GM12878 (cell line): ENCODE measurements around the gene DRD2. TPM values are rescaled to one million over a fixed set of nuclear protein-coding genes. Genes with fewer than 3 reads are reported as not detected.

Source experiments
- ATAC-seq: fragments of 200-7000 bp; cut with Tn5 transposase; 3 replicates; pipeline ENCODE4 v1.9.1; 2020; ENCODE audit warnings: mild to moderate bottlenecking, moderate library complexity
- BruUV-seq: library from RNA; stranded (reverse); fragments of 400-500 nt; replicated peaks from 2 replicates; lab custom pipeline; 2021; lab: Mats Ljungman, UMichigan
- CTCF ChIA-PET: fragments of 300-600 bp; sonication (Branson Sonifier 250); formaldehyde crosslinking; extraction: SDS; loops from one replicate; lab custom pipeline; 2021; ENCODE audit warnings: inconsistent platforms; lab: Yijun Ruan, JAX
- POLR2A ChIA-PET: fragments of 350-600 bp; formaldehyde crosslinking; extraction: SDS; loops from one replicate; lab custom pipeline; 2021; ENCODE audit warnings: inconsistent platforms; lab: Charles Lee
- RAD21 ChIA-PET: fragments of 300-600 bp; sonication (Branson Sonifier 250); formaldehyde crosslinking; loops from one replicate; lab custom pipeline; 2023; ENCODE audit warnings: antibody characterized with exemption; ENCODE audit not compliant: unreplicated experiment; lab: Charles Lee
- SMC1A ChIA-PET: fragments of 300-600 bp; sonication (Branson Sonifier 250); formaldehyde crosslinking; loops from one replicate; lab custom pipeline; 2023; ENCODE audit not compliant: unreplicated experiment, uncharacterized antibody; lab: Charles Lee
- DNase-seq: peaks from one replicate; pipeline ENCODE4 v3.0.0-alpha.2; 2011; ENCODE audit warnings: low read depth, low spot score
- FAIRE-seq: peaks from 3 replicates; lab custom pipeline; 2011; peaks lifted over from hg19 to GRCh38; lab: Jason Lieb, UNC
- H2AFZ ChIP-seq: 2 replicates; pipeline ENCODE4 v1.6.0; 2011; ENCODE audit warnings: low read depth, low read length, control low read depth; ENCODE audit not compliant: control insufficient read depth
- H3K27ac ChIP-seq: 2 replicates; pipeline ENCODE4 v1.5.1; 2011; ENCODE audit warnings: control low read depth; ENCODE audit not compliant: control insufficient read depth, insufficient read depth
- H3K27me3 ChIP-seq, 2 experiments: replicated peaks in 1 of 2; 2 replicates each; pipeline versions ENCODE4 v1.6.0 to v1.6.1; 2011; ENCODE audit warnings: low read length in 1 of 2; ENCODE audit not compliant: control insufficient read depth in 2 of 2, insufficient read depth in 2 of 2
- H3K36me3 ChIP-seq, 2 experiments: 2 replicates each; pipeline ENCODE4 v1.5.1; 2011; ENCODE audit warnings: low read length in 1 of 2; ENCODE audit not compliant: control insufficient read depth in 2 of 2, insufficient read depth in 2 of 2
- H3K4me1 ChIP-seq: 2 replicates; pipeline ENCODE4 v1.6.1; 2011; ENCODE audit warnings: mild to moderate bottlenecking, low read length, moderate library complexity, mixed read lengths; ENCODE audit not compliant: control insufficient read depth, insufficient read depth
- H3K4me2 ChIP-seq: 2 replicates; pipeline ENCODE4 v1.6.0; 2011; ENCODE audit warnings: control low read depth; ENCODE audit not compliant: control insufficient read depth, insufficient read depth
- H3K4me3 ChIP-seq: fragments of 200-600 bp; sonication (generic); 2 replicates; pipeline ENCODE4 v1.5.1; 2016
- H3K79me2 ChIP-seq: 2 replicates; pipeline ENCODE4 v1.6.0; 2011; ENCODE audit warnings: low read length; ENCODE audit not compliant: control insufficient read depth, insufficient read depth
- H3K9ac ChIP-seq: 2 replicates; pipeline ENCODE4 v1.8.0; 2011; ENCODE audit warnings: low read length, control low read depth, mixed read lengths; ENCODE audit not compliant: control insufficient read depth, insufficient read depth
- H3K9me3 ChIP-seq: replicated peaks from 3 replicates; pipeline ENCODE4 v1.5.1; 2011; ENCODE audit warnings: mild to moderate bottlenecking, low read length; ENCODE audit not compliant: control insufficient read depth, insufficient read depth
- H4K20me1 ChIP-seq: 2 replicates; pipeline ENCODE4 v1.6.0; 2011; ENCODE audit not compliant: control insufficient read depth, insufficient read depth
- ATF7 ChIP-seq: fragments of 450-650 bp; IDR thresholded peaks from 2 replicates; pipeline ENCODE4 v1.6.1; 2016; ENCODE audit warnings: low read depth, mild to moderate bottlenecking
- BRCA1 ChIP-seq: IDR thresholded peaks from 2 replicates; pipeline ENCODE4 v1.6.1; 2011; ENCODE audit warnings: low read depth, low read length, improper control_type of control experiment
- ELK1 ChIP-seq: IDR thresholded peaks from 2 replicates; pipeline ENCODE4 v1.6.1; 2012; ENCODE audit warnings: low read depth, low read length, improper control_type of control experiment
- ESRRA ChIP-seq: IDR thresholded peaks from 2 replicates; pipeline ENCODE4 v1.6.1; 2012; ENCODE audit warnings: mild to moderate bottlenecking, low read length, improper control_type of control experiment
- NRF1 ChIP-seq: conservative IDR thresholded peaks from 2 replicates; pipeline ENCODE4 v1.6.1; 2011; ENCODE audit warnings: mild to moderate bottlenecking, low read depth, low read length, improper control_type of control experiment
- SPI1 ChIP-seq: IDR thresholded peaks from 2 replicates; pipeline ENCODE4 v1.6.1; 2011; ENCODE audit warnings: low read depth, mild to moderate bottlenecking, low read length, moderate library complexity, borderline replicate concordance; ENCODE audit not compliant: insufficient read depth
- SRF ChIP-seq, 2 experiments: IDR thresholded peaks; 2 replicates each; pipeline ENCODE4 v1.6.1; 2011; ENCODE audit warnings: low read depth in 2 of 2, low read length in 2 of 2, mild to moderate bottlenecking in 1 of 2, moderate library complexity in 1 of 2
- WGBS: methylation state at CpG from one replicate; pipeline ENCODE4 v1.1.6; 2016; ENCODE audit warnings: low lambda C conversion rate; ENCODE audit not compliant: insufficient replicate concordance, insufficient coverage; ENCODE audit errors: missing lambda C conversion rate; 5-methylcytosine and 5-hydroxymethylcytosine counted together
- in situ Hi-C: fragments of 300-500 bp; cut with MboI; formaldehyde crosslinking; loops from 9 replicates; pipeline ENCODE4 v1.14.3; 2018; ENCODE audit warnings: mixed read lengths
- intact Hi-C: fragments of 100-400 bp; cut with micrococcal nuclease; formaldehyde crosslinking; loops from one replicate; pipeline ENCODE4 v1.14.2; 2022; ENCODE audit not compliant: unreplicated experiment
- polyA plus RNA-seq, 11 experiments: library from polyadenylated mRNA; depleted of rRNA in 4 of 11; unstranded in 6 of 11; stranded (reverse) in 5 of 11; fragments of >200 nt; fragmentation: Nextera tagmentation in 4 of 11; fragmentation: Illumina TruSeq in 1 of 11; extraction: Ambion mirVana in 4 of 11; extraction: Trizol in 1 of 11; gene quantifications; 1 replicate in 1 of 11; 2 replicates in 10 of 11; pipeline versions ENCODE4 v1.2.1 to v1.2.3, GENCODE V29; 2011 to 2016; ENCODE audit warnings: inconsistent platforms in 2 of 11, missing spikeins in 2 of 11, low read depth in 1 of 11
- total RNA-seq, 4 experiments: library from RNA; depleted of rRNA in 3 of 4; stranded (reverse); fragments of >200 nt in 3 of 4; fragmentation: Illumina TruSeq in 1 of 4; extraction: Trizol in 1 of 4; gene quantifications; 2 replicates each; pipeline versions ENCODE4 v1.2.1 to v1.2.3, GENCODE V29; 2013 to 2021

Gene DRD2
- total and polyA plus RNA-seq, 10 of the 15 experiments (the other 5 are each of a cell fraction or from before 2014, with no cell fraction given): not detected

DNA sequence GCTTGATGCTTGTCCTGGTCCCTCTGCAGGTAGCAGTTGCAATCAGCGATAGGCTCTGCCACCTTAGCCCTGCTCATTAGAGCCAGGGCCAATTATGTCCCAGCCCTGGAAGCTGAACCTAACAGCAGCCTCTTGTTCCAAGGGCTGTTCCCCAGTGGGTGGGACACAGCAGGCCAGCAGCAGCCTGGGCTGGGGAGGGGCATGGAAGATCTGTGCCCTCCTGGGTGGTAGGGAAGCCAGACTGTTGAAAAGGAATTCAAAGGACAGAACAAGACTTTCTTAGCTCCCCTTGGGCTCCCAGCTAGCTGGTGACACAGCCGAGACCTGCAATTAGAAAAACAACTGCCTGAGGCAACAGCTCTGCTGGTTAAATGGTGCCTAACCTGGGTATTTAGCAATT is 17.4 kb downstream of the DRD2 start:
- POLR2A ChIA-PET: no interaction called here
- no peaks in the 10 kb centered on the region for H3K4me1 ChIP-seq
- H2AFZ ChIP-seq: no peak overlapping the region
- DNase-seq (no peak), FAIRE-seq (no peak), ATAC-seq (no peak)
- SMC1A ChIA-PET: interaction anchor here (0.6 kb wide), 1 partner anchor 53 kb away, joined by 3 read pairs; no protein-coding TSS in a partner anchor
- H3K36me3 ChIP-seq: no peaks in the 10 kb centered on the region
- no peak overlapping the region for H3K4me2 ChIP-seq
- H3K9me3 ChIP-seq: no peaks in the 10 kb centered on the region
- H4K20me1 ChIP-seq: no peaks in the 10 kb centered on the region
- H3K79me2 ChIP-seq: no peaks in the 10 kb centered on the region
- CTCF ChIA-PET: no interaction called here
- in situ Hi-C loops: no loop called here
- no peak for TF ChIP-seq NRF1
- no peak for TF ChIP-seq ESRRA
- TF ChIP-seq, all 136 proteins: peak for 0
- RAD21 ChIA-PET: no interaction called here
- Histone ChIP-seq H3K27ac (no peak overlapping the region), H3K4me3 (no peak overlapping the region), H3K9ac (no peak overlapping the region), H3K27me3 (no peaks in the 10 kb centered on the region; a peak in 1 of 4 replicates)
- intact Hi-C loops: no loop called here
- no TSS peak for BruUV-seq
- 3% methylated on average over 2 of the region's 2 CpGs for WGBS

- no peak overlapping the region for H3K4me2 ChIP-seq
- no peak for ATAC-seq
- H3K4me3 ChIP-seq: no peak overlapping the region
- TF ChIP-seq ATF7 (no peak), BRCA1 (no peak), SRF (IDR thresholded peaks at IDR 0.05; ENCODE audit: low read depth in 2 of 2, low read length in 2 of 2) (no peak), SPI1 (no peak), ELK1 (no peak)
- RAD21 ChIA-PET: no interaction called here
- POLR2A ChIA-PET: no interaction called here
- H2AFZ ChIP-seq: no peak overlapping the region
- no peaks in the 10 kb centered on the region for H4K20me1 ChIP-seq
- no peaks in the 10 kb centered on the region for H3K79me2 ChIP-seq
- in situ Hi-C loops: no loop called here
- FAIRE-seq: no peak
- no peaks in the 10 kb centered on the region for H3K36me3 ChIP-seq
- no peaks in the 10 kb centered on the region; a peak in 1 of 4 replicates for H3K27me3 ChIP-seq
- no peaks in the 10 kb centered on the region for H3K9me3 ChIP-seq
- CTCF ChIA-PET: no interaction called here
- SMC1A ChIA-PET: interaction anchor here (1.2 kb wide), 1 partner anchor 11 kb away, joined by 3 read pairs; no protein-coding TSS in a partner anchor
- no peaks in the 10 kb centered on the region for H3K4me1 ChIP-seq
- H3K9ac ChIP-seq: no peak overlapping the region
- BruUV-seq: no TSS peak
- H3K27ac ChIP-seq: no peak overlapping the region
- intact Hi-C loops: no loop called here
- WGBS: 0% methylated on average over 2 of the region's 2 CpGs
- no peak for DNase-seq
Measured at GRCh38 chr11:113454455-113454854, 20.7 kb downstream of the DRD2 start.
